GM18907 (cell line): ENCODE data around the gene TRAT1.
"Not testable (repeated sequence)": the region's sequence is repeated elsewhere in the genome, so short reads cannot be mapped to it uniquely, and the experiment has no call there.

Source experiments
- ATAC-seq: cut with Tn5 transposase; IDR thresholded peaks from one replicate; pipeline ENCODE4 v1.9.1; 2021; ENCODE audit warnings: mild to moderate bottlenecking, moderate library complexity; ENCODE audit not compliant: unreplicated experiment

TRAT1 gene, protein sequence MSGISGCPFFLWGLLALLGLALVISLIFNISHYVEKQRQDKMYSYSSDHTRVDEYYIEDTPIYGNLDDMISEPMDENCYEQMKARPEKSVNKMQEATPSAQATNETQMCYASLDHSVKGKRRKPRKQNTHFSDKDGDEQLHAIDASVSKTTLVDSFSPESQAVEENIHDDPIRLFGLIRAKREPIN

DNA sequence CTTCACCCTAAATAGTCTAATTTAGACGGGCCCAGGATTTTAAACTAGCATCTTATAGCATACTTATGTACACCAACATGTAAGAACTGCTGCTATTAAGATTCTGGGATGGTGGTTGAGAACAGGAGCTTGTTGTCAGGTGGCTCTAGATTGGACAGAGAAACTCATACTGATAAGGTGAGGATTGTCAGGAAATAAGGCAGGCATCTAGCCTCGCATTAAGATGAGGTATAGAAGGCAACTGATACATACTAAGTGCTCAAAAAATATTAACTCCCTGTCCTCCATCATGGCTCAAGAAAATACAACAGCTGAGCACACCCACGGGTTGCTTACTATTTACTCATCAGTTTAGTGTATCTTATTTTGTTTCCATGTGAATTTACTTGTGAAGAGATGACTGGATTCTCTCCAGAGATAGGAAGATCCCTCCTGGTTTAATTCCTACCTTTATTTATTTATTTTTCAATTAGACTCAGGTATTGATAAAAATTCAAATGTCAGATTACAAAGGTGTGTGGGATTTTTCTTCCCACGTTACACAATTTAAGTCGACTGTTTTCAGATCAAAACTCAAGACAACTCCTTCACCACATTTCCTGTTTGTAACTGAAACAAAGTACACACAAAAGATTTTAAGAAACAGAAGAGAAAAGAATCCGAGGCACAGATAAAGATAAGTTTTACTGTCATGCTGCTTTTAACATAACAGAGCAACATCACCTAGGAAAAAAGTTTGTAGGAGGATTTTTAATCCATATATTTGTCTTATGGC, at the start of gene TRAT1:
TRAT1 (plus strand) TSS at position 664 of the 775 bp plus-strand sequence. CDS start 142 bp downstream, outside the sequence.
- ATAC-seq = no peak

DNA sequence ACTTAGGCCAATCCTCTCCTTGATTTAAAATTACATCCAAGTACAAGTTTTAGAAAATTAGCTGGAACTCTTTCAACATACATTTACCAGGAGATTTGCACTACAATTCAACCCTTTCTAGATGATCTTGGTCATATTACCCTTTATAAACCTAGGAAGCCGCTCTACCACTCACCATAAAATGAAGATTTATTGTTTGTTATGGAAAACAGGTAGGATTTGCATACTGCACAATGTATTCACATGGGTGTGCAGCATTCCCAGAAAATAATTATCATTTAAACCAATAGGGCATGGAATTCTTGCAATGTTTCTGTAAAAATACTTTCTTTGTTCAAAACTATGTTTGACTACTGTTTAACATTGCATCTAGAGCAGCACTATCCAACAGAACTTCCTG, 46.9 kb upstream of the TRAT1 start:
- no peak for ATAC-seq

DNA sequence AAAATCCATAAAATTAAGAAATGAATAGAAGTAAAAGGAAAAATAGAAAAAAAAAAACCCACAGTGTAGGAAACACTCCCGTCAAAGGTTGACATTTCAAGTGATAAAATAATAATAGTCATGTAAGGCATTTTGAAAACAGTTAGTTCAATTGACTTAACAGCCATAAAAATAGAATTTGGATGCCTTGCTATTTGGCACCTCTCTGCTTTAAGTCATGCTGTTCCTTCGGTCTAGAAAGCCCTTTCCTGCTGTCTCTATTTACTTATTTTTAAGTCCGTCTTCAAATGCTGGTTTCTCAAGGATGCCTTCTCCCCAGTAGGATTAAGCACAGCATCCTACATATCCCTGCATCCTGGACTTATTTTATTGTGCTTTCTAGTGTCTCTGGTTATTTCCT, 43.1 kb upstream of the TRAT1 start:
- no peak for ATAC-seq

DNA sequence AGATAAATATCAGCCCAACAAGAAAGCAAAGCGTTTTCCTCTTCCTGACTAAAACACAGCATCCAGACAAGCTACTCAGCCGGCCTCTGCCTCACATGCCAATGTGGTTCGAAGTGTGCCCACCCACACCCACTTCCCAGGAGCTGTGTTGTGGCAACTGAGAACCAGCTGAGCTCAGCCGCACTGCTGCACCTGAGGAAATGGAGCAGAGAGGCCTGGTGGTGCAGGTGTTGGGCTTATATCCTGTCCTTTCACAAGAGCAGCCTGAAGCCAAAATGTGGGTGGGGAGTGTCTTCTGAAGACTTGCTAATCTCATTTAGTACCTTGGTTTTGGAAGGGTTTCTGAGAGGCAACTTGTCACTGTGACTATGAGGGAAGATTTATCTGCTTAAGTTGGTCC, 42.4 kb upstream of the TRAT1 start:
- no peak for ATAC-seq

DNA sequence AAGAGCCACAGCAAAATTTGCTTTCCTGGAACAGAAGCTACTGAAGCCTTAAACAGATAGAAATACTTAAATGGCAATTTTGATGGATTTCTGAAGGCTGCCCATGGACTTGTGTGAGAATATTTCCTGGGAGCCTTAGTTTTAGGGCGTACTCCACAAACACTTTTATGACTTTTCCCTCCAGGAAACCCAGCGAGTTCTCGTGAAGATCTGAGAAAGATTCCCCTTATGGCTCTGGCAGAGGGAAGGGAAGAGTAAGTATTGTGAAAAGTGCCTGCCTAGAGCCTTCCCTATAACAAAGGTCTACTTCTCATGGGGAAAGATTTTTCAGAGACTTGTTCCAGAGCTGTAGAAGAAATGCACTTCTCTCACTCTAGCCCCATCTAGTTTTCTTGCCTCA, 31.1 kb upstream of the TRAT1 start:
- no peak for ATAC-seq

DNA sequence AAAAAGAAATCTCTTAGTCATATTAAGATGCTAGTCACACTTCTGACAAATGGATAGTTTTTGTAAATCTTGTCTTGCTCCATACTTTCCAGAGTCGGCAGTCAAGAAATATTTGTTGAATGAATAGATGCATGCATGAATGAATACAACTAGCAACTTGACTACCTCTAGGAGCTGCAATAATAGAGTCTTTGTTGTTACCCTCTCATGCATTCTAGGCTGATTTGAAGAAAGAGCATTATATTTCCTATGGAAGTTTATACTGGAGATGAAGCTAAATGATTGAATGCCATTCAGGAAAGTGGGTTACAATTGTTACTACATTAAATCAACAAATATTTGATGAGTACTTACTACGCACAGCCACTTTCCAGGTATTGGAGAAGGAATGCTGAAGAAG, 18.1 kb upstream of the TRAT1 start:
- no peak for ATAC-seq

DNA sequence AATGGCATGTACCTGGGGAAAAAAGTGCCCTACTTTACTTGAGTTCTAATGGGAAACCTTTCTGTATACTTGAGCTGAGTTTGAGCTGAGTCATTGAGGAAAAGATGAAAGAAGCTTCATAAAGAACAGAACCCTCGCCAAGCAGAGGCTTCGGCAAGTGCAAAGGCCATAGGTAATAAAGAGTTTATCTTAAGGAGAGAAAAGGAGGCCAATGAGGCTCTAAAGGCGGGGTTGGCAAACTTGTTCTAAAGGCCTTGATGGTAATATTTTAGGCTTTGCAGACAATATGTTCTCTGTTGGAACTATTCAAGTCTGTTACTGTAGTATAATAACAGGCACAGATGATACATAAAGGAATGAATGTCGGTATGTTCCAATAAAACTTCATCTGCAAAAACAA, 17.6 kb upstream of the TRAT1 start:
- ATAC-seq = no peak

DNA sequence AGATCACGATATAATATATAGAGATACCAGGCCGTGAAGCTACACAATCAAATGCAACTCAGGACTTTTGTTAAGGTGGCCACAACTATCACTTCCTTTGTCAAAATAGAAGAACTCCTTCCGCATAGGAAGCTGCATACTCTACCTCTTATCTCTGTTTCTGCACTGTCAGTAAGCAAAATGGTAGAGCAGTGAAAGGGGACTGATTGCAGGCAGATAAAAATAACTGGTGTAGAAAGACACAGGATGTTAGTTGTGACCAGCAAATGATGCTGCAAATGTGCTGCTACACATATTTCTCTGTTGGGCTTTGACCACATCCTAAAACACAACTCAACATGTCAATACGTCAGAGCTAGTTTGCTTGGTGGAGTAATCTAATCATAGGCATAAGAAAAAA, 16.3 kb upstream of the TRAT1 start:
- no peak for ATAC-seq

DNA sequence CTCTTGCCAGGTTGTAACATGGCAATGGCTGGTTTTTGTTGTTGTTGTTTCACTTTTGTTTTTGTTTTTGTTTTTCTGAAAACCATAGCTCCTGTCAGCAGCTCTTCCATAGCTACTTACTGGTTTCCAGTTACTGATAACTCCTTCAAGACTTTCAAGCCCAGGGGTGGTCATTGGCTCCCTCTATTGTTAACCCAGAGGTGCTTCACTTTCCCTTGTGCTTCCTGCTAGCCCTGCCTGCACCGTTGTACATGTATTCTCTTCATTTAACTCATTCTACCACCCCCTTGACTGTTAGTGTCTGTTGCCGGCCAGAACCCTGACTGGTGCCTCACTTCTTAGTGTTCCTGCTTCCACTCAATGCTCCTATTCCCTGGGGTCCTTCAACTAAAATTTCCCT, 4.2 kb upstream of the TRAT1 start:
- peak; percentile 88 for ATAC-seq

DNA sequence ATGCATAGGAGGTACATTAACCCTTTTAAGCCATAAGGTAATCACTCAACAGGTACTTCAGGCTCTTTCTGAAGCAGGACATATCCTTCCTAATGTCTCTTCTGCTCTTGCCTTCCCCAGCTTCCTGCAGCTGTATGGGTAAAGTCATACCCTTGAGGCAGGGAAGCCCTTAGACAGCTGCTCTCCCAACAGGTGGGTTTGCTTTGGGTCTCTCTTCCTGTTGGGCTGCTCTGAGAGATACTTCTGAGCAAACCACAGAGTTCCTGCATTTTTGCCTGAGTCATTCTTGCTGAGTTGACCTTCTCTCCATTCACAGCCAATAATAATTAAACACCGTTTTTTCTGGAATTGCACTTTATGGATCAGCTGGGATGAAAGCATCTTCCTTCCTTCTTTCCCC, 2.0 kb upstream of the TRAT1 start:
- ATAC-seq = no peak

DNA sequence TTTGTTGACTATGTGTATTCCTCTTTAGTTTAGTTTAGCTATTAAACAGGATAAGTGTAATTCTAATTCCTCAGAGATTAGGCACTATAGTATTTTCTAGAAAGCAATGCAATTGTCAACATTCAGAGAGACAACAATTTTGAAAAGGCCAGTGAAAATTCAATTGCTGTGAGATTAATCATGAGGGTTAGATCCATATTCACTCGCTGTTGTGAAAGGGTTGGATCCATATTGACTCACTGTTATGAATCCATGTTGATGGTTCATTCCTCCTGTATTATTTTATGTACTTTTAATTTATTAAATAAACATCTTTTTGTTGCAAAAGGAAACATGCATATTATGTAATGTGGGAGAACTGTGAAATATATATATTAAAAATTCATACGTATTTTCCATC, 641 bp downstream of the TRAT1 start:
- ATAC-seq = no peak

DNA sequence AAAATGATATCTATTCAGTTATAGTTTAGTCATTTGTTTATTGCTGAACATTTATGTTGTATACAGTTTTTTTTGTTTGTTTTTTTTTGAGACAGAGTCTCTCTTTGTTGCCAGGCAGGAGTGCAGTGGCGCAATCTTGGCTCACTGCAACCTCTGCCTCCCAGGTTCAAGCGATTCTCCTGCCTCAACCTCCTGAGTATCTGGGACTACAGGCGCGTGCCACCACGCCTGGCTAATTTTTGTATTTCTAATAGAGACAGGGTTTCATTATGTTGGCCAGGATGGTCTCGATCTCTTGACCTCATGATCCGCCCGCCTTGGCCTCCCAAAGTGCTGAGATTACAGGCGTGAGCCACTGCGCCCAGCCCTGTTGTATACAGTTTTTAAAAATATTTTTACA, 1.2 kb downstream of the TRAT1 start:
- ATAC-seq = not testable (repeated sequence)

DNA sequence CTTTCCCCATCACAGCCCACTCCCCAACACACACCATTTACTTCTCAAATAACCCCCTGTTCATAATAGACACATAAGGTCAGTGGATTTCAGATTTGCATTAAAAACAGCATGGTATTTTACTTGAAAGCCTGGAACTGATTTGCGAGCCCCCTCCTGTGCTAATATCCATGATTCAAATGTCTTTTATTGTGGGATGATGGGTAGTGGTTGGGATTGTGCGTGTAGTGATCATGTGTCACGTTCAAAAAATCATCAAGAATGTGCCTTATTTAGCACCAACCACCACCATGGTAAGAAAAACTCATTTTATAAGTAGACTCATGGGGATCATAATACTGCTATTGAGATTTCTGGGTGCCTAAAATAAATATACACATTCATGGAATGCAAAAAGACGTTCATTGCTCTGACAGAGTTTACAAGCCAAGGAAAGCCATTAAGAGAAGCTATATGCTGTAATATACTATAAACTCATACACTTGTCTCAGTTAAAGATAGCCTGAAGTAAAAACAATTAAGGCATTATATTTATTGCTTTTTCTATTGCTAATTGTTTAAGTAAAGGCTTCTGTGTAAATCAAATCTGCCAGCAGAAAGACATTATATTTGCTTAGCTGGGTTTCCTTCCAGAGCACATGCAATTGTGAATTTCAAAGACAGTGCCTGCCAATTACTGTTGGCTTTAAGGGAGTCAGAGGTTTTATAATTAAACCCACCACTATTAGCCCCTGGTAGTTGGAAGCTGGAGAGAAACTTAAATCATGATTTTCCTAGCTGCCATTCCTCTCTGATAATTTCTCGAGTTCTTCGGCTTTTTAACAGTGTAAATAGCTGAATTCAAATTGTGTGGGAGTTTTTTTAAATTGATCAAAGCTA, 4.0 kb downstream of the TRAT1 start:
- ATAC-seq = no peak

DNA sequence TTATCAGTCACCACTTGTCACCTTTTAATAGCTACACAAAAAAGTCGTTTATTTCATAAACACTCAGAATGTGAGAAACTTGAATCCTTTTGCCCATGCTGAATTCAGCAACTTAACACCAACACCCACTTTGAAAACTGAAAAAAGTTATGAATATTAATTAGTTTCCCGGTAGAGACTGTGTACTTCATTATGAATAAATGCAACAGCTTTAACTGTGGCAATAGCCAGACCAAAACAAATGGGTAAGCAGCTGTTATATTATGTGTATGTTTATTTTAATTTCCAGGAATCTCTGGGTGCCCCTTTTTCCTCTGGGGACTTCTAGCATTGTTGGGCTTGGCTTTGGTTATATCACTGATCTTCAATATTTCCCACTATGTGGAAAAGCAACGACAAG, 7.8 kb downstream of the TRAT1 start:
- ATAC-seq = no peak

DNA sequence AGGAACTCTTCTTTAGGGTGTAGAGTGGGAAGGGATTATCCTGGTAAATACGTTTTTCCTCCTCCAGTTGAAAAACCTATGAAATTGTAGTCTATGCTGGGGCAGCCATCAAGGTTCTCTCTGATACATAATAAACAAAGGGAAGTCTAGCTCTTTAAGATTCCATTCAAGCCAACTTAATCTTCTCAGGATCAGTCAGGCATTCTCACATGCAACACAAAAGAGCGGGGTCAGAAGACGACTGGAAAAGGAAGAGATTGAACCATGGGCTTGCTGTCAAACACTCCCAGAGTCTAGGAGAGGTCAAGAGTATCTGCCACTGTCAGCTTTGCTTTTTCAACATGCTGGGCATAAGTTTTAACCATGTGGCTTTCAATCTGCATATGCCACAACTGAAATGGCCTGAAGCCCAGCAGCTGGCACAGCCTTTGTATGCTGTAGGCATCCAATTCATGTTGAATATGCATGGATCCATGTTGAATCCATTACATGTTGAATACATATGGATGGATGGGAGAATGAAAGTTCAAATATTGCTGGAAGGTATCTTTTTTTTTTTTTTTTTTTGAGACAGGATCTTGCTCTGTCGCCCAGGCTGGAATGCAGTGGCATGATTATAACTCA, 8.5 kb downstream of the TRAT1 start:
- ATAC-seq = no peak

DNA sequence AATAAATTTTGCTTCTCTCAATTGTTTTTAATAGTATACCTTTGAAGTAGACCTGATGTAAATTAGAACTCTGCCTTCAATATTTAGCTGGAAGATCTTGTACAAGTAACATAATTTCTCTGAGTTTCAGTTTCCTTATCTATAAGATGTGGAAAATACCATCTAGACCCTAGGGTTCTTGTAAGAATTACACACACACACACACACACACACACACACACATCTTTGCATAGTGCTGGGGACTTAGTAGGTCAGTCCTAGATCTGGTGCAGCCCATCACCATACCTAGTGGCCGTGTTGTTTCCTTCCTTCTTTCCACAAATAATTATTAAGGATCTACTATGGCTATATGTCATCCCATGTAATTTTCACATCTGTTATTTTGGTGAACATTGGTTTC, 11.0 kb downstream of the TRAT1 start:
- no peak for ATAC-seq

DNA sequence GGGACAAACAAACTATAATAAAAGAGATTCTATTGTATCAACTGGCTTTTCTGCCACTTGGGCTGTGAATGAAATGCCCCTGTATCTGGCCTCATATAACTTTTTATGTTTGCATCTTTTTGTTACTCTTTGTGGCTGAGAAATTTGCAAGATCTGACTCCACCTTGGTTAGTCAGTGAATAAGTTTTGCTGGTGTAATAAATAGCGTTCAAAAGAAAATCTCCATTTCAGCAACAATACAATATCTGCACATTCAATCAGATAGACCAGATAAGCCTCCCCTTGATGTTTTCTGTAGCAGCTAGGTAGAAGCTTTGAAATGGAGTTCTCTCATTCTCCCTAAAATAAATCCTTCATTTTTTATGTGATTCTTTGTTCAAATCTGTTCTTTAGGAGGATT, 12.0 kb downstream of the TRAT1 start:
- no peak for ATAC-seq

DNA sequence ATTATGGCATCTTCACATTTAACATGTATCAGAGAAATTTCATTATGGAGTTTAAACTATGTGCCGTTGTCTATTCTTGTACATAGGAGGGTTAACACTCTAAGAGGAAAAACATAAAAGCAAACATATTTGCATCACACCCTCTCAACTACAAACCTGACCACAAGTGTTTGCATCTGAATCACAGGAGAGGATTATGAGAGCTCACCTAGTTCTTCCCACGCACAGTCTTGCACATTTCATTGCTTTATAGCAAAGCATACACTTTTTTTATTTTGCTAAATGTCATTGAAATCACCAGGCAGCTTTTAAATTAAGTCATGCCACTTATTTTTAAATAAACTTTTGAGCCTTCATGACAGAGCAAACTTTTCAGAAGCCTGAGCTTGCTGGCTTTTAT, 12.5 kb downstream of the TRAT1 start:
- ATAC-seq = no peak

DNA sequence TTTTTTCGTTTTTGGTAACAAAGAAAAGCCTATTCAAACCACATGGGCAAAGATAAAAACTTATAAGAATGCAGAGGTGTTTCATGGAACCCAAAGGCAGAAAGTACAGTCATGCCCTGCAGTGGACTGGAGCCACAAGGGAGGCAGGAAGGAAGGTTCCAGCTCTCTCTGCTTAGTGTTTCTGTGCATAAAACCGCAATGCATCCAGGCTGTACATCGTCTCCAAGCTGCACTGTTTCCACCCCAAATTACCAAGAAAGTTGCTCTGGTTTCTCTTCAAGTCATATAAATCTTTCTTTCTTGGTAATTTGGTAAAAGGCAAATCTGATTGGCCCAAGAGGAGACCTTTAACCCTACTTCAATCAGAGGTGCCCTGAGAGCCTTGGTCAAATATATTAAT, 15.8 kb downstream of the TRAT1 start:
- ATAC-seq = no peak

DNA sequence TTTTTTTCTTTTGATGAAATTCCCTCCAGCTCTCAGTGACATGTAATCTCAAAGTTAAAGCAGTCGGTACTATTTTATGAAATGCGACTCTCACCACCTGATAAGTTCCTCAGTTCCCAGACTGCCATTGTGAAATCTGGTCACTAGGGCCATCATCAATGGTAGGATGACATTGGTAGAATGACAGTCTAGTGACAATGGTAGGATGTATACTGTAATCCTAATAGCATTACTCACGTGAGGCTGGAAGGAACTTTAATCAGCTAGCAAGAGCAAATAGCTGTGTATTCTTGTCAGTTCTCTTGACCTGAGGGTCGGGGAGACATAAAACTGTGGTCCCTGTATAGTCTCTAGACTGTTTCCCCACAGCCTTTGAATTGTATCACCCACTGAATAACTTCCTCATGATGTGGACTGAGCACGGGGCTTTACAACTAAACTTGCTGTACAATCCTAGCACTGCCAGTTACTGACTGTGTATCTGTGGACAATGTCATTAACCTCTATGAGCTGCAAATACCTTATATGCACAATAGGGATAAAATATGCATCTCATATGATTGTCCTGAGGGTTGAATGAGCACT, 23.2 kb downstream of the TRAT1 start:
- ATAC-seq = no peak

DNA sequence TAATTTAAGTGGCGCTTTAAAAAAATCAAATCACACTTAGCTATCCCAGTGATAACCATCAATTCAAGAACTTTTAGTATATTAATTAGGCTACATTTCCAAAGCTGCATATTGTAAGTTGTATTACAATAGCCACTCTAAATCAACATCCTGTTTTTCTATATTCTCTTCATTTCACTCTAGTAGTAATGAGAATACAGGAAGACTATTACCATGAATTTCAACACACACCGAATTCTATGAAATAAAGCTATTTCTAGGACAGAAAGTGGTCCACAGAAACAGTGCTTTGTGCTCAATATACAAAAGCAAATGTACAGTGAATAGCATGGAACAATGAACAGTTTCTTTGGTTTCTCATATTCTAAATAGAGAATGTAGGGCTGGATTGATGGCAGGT, 24.6 kb downstream of the TRAT1 start:
- ATAC-seq = no peak
